Measurements from ENCODE around the gene ARHGAP22.

The ARHGAP22 gene

DNA sequence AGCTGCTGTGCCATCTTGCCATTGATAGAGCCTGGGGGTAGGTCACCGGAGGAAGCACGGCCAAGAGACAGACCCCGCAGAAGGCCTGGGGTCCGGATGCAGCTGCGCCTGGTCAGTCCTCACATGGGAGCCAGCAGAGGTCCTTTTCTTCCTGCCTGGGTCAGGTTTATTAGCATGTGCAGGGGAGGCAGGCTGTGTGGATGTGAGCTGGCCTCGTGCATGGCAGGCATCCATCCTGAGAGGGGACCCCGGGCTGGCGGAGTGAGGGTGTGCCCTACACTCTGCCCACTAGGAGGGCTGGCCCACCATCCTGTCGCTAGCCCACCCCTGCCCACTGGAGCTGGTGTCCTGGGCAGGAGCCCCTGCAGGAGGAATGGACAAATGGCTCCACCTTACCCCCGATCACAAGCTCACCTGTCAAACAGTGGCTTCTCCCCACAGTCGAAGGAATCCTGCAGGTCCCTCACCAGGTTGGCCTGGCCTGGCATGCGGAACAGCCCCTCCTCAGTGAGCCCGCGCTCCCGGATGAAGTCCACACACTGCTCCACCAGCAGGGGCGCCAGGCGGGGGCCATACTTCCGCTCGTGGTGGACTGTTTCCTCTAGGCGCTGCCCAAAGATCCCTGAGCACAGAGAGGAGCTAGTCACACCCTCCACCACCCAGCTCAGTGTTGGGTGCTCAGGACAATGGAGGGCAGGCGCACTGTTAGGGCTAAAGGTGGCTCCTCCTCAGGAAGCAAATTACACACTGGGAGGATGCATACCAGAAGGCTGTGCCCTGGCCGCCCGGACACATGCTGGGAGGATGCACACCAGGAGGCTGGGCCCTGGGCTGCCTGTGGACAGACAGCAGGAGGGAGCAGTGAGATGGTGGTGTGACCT lies 145.4 kb downstream of the ARHGAP22 start:
- no peak for DNase-seq

DNA sequence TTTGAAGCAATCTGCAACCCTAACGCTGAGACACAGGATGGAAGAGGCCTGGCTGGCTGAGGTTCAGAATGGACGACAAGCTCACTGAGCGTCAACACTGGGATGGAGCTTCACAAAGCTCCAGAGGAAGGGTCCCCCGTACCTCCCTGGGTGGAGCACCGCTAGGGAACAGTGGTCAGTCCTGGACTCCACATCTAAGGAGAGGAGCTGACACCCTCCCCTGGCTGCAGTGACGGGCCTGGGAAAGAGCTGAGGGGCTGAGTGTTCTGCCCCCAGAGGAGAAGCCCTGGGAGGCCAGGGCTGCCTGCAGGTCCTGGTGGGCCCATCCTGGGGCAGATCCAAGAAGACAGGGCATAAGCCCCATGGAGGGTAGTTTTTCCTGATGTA lies 146.2 kb downstream of the ARHGAP22 start:
- DNase-seq: no peak

DNA sequence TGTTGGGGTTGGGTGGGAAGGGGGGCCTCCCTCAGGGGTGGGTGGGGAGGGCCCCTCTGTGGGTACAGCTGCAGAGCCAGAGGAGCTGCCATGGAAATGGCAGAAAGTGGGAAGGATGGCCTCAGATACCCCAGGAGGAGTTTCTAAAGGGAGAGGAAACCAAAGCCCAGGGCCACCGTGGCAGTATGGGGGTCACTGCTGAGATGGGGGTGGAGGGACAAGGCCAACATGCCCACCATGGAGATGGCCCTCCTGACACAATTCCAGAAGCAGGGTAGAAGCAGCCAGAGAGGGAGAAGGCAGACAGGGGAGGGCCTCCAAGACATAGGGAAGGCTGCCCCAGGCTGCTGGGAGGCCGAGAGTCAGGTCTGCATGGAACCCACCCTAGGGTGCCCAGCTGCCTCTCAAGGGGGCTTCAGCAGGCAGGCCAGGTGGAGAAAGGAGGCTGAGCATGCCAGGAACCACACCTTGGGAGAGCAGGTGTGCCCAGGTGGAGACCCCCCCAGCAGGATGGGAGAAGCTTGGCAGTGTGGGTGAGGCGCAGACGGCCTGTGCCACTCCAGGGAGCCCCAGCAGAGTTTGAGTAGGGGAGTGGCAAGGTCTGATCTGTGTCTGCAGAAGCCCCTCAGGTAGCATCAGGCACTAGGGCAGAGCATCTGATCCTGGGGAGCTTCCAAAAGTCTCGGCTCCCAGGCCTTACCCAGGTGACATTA lies 146.8 kb downstream of the ARHGAP22 start:
- DNase-seq: no peak

DNA sequence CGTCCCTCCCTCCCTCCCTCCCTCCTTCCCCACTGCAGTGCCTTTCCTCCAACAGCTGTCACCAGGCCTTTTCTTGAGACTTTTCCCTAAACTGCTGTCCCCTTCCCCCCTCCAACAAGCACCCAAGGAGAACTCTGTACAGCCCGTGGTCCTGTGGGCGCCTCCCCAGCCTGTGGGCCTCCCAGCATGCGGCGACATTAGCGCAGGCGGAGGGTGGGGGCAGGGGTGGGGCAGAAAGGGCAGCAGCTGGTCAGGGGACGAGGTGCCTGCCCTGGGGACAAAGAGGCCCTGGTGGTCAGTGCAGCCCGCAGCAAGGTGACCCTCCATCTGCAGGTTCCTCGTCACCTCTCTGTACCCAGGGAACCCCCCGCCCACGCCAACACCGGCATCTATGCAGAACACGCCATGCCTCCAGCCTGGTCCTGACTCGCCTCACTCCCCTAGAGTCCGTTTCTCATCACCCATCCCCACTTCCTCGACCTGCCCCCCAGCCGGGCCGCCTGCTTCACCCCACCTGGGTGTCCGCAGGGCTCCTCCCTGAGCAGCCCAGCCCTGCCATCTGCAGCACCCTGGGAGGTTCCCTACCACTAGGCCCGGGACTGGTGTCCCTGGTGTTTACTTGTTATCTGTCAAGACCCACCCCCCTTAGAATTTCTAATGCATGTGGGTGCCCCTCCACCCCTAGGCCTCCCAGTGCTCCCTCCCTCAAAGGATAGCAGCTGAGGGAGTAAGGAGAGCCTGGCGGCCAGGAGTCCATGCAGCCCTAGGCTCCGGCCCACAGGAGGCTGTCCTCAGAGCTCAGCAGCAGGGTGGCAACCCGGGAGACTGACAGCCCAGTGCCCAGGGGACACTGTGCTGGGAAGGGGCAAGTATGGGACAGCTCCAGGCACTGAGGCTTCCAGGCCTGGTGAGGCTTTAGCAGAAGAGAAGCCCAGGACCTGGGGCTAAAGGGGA lies 147.8 kb downstream of the ARHGAP22 start:
- no peak for DNase-seq

DNA sequence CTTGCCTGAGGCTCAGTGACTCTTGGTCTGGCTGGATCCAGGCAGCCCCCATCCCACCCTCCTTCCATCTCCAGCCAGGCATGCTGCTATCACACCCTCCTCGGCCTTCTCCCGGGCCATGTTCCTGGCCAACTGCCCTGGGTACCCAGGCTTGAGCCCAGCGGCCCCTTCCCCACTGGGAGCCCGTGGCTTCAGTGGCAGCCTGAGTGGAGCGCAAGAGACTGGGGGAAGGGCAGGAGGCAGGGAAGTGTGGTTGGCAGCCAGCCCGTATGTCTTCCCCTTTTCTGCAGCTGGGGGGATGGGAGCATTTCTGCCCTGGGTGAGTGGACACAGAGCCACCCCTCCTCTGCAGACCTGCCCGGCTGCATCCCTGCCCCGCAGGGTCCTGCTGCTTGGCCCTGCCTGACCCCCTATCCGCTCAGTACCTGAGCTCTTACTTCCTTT lies 148.5 kb downstream of the ARHGAP22 start:
- no peak for DNase-seq

DNA sequence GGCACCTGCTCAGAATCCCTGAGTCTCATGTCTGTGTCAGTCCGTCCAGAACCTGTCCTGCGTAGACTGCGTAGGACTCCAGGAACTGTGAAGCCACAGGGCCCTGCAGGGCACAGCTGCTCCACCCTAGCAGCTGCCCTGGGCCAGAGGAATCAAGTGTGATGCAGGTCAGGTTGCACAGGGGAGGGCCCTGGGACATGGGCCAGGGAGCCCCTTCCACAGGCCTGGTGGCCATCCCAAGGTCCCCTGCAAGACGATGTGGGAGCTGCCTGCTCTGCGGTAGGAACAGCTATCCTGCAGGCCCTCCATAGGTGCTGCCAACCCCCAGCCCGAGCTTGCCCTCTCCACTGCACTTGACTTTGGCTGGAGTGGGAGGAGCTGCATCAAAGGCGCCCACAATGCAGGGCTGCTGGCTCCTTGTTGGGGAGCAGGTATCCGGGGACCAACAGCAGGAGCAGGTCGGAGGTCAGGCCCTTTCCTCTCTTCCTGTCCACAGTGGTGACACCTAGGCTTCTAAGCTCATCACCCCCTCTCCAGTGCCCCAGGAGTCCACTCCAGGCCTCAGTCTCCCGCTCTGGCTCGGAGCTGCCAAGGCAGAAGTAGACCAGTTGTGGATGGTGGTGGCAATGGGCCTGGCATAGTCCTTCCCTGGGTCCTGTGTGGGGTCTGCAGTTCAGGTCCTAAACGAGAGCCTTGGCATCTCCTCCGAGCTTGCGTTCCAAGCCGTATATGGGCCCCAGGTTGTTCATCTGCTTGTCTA lies 149.3 kb downstream of the ARHGAP22 start:
- no peak for DNase-seq

DNA sequence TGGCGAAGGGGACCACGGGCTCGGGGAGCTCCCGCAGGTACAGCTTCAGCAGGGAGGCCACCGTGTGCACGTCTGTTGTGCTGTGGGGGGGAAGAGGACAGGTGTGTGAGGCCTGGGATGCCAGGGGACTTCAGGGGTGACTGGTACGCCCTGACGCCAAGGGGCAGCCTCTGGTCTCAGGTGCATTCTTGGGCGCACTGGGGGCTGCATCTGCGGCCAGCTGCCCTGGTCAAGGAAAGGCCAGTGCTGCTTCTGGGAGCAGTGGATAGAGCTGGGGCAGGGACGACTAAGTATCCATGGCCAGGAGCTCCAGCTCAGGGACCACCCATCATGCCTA lies 149.8 kb downstream of the ARHGAP22 start:
- DNase-seq: no peak

DNA sequence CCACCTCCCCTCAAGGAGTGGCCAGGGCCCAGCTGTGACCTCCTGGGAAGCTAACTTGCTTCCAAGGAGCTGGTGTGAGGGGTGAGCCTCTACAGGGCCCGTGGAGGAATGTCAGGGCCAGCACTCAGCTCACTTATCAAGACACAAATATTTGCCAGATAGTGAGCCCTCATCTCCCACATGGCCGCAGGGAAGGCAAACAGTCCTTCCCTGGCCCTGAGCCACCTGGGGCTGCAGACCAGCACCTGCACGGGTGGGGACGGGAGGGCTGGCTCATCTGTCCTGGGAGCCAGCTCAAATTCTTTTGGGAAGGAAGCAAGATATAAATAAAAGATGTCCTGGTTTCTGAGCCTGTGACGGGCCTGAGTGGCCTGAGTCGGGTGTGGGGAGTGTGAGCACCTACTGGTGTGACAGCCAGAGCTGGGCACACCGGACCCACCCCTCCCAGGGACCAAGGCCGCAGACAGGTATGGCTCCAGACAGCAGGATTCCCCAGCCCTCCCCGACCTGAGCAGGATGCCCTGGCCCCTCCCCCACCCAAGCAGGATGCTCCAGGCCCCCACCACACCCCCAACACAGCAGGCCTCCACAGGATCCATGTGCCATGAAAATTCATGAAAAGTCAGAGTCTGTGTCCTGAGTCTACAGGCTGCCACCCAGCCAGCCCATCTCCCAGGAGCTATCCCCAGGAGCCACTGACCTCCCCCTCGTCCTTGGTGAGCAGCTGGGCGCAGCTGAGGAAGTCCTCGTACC lies 150.4 kb downstream of the ARHGAP22 start:
- no peak for DNase-seq

DNA sequence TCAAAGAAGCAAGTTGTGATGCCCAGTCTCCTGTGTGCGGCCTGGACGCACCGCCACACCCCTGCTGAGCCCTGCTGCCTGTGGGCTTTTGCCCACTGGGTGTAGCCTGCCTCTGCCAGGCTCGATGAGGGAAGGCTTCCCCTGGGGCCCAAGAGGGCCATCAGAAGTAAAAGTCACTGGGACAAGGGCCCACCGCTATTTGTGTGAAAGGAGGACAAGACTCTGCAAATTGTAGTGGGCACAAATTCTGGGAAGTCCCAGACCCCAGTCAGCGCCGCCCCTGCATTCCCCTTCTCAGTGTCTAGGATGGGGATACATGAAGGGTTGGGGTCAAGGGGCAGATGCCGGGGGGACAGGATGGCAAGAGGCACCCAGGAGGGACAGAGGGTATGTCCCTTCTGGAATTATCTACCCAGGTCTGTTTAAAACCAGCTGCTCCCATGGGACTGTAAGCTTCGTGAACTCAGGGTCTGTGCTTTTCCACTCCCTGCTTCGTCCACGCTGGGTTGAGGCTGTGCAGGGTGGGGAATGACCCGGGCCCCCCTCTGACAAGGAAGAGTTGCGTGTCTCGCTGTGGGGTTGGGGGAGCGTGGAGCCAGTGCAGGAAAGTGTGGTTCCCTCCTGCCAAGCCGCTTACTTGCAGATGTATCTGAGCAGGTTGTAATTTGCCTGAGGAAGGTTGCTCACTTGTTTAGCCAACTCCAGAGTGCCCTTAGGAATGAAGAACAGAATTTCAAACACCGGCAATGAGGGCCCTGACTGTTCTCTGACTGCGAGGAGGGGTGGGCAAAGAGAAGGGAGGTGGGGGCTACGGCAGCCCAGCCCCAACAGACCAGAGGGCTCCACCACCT lies 151.2 kb downstream of the ARHGAP22 start:
- no peak for DNase-seq

DNA sequence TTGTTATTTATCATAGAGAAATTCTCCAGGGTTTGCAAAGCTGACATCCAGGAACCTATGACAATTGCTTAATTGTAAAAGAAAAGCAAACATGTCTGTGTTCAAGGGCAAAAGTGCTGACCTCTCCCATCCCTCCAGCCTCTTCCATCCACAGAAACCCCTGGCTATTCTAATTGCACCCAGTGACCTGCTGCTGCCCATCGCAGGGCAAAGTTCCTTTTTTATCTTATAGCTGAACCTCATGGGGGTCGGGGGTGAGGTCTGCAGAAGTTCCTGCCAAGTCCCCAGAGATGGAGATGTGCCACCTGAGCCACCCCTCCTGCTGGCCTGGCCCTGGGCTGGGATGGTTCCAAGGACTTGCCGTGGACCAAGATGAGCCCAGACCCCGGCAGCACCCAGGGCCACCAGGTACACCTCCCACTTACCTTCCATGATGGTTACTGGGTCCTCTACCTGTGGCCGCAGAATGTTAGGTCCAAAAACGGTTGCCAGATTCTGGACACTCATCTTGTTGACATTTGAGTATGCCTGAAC lies 151.9 kb downstream of the ARHGAP22 start:
- no peak for DNase-seq

DNA sequence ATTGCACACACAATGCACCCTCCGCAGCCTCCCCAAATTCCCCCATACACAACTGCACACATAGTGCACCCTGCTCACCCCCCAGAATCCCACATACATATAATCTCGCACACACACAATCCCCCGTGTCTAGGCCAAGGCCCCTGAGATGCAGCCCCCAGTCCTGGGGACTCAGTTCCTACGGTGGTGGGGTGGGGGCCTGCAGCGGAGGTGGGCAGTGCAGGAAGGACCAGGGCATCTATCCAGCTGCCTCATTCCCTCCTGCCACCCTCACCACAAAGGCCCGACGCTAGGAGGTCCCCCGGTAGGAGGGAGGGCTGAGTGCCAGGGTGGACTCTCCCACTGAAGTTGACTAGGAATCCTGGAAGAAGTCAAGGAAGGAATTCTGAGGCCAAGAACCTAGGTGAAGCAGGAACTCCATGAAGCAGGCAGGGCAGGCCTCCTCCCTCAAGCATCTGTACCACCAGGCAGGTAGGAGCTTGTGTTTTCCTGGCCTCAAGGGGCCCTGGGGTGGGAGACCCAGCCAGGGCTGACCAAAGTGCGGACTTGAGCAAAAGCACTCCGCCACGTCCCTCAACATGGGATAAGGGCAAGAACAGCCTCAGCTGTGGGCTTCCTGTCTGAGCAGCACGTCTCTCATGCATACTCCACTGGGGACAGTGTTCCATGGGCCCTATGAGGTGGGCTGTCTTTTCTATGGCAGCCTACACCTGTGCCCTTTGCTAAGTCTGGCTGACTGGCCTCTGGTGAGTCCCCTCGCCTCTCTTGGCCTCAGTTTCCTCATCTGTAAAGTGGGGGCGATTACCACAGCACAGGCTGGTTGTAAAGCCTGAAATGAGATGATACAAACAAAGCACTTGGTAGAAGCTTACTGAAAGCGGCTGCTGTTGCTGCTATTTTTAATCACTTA lies 152.6 kb downstream of the ARHGAP22 start:
- DNase-seq: no peak

DNA sequence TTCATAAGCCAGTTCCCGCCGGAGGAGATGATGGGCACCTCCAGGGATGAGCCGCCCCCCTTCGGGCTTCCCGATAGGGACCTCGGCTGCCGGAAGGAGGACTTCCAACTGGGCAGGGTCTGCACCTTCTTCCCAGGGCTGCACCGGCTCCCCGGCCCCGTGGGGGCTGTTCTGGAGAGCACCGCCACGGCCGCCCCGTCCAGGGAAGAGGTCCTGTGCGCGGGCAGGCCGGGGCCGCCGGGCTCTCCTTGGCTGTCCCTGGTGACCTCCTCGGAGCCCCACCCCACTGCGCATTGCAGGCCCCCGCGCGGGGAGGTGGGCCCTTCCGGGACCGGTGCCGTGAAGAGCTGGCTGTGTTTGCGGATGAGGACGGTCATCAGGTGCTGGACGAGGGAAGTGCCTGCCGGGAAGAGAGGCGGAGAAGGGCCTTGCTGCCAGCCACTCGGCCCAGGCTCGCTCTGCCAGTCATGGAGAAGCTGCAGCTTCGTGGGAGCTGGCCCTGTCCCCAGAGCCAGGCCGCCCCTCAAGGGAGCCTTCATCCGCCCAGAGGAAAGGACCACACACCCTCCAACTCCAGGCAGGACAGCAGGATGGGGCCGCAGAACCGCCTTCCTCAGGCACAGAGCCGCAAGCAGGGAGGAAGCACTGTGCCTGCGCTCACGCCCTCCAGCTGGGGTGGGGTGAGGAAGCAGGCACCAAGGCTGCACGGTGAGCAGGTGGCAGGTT lies 154.0 kb downstream of the ARHGAP22 start:
- no peak for DNase-seq

DNA sequence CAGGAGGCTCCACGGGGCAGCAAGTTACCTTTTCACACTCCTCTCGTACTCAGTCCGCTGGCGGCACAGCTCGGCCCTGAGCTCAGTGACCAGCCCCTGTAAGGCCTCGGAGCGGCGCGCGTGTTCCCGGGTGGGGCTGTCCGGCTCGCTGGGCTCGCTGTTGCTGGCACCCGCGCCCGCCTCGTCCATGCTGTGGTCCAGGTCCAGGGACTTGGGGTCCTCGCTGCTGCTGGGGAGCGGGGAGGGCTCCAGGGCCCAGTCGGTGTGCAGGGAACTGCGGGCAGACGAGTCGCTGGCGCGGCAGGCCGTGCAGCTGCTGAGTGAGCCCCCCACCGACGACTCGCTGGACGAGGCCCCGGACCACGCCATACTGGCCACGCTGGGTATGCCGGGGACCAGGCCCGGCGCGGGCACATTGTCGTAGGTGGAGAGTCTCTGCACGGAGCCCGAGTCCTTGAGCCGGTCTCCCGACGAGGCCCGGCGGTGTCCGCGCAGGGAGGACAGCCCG lies 154.6 kb downstream of the ARHGAP22 start:
- no peak for DNase-seq

DNA sequence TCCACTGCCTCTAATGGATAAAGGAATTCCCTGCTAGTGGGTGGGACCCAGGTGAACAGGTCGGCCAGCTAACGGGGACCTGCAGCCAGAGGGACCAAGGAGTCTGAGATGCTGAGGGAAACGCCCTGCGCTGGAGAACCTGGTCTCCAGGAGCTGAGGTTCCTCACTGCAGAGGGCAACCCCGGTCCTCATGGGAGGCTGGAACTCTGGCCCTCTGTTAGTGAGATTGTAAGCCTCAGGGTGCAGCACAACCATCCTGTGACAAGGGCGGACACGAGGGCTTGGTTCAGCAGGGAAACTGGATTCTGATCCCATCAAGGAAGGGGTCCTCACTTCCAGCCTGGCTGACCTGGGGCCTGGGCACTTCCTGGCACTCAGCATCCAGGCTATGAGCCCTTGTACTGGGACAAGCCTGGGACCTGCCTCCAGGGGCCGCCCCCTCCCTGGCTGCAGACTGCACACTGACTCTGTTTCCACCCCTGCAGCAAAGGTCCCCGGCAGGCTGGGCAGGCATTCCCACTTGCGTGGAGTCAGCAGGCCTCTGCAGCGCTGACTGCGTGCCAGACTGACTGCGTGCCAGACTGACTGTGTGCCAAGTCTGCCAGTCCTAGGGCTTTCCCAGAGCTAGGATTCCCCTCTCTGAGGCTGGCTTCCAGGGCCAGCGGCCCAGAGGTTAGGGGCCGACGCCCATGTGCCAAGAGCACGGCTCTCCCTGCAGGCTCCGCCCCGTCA lies 155.2 kb downstream of the ARHGAP22 start:
- DNase-seq: no peak

DNA sequence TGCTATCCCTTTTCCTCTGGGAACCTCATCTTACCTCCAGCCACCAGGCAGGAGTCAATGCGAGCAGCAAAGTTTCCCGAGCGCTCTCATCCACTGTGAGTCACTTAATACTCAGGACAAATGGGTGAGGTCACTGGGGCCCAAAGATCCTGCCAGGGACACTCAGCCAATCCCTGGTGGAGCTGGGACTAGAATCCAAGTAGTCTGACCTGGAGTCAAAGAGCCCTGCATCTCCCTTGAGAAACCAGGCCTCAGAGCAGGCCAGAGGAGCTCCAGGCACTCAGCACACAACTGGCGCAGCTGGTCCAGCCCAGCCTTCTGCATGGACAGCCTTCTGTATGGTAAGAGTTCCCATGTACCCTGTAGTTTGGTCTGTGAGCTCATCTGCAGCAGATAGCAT lies 156.1 kb downstream of the ARHGAP22 start:
- DNase-seq: no peak

DNA sequence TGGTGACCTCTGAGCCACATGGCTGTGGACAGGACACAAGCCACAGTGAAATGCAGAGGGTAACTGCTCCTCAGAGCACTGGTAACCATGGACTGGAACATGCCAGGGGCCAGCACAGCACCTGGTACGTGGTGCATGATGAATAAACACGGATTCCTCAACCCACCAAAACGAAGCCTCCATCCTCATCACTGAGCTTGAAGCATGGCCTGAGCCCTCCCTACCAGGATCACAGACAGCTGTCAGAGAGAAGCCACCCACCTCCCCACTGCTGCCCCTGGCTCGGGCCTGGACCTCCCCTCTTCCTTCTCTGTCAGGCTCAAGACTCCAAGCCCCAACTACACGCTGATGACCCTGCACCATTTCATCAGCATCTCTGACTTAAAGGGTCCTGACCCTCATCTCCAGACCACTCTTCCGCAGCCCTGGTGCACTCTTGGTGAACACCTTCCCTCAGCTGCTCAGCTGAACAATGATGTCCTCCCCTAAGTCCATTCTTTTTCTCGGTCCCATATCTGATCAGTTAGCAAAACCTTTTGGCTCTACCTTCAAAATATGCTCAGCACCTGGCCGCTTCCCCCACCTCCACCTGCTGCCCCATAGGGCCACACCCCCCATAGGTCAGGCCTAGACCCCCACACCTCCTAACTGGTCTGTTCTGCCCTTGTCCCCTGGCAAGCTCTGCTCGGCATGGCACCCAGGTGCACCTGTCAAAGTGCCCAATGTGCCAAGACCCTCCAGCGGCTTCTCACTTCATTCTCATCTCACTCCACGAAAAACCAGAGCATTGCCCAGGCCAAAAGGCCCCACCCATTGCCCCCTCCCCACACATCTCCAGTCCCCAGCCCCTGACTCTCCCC lies 157.3 kb downstream of the ARHGAP22 start:
- DNase-seq: no peak

DNA sequence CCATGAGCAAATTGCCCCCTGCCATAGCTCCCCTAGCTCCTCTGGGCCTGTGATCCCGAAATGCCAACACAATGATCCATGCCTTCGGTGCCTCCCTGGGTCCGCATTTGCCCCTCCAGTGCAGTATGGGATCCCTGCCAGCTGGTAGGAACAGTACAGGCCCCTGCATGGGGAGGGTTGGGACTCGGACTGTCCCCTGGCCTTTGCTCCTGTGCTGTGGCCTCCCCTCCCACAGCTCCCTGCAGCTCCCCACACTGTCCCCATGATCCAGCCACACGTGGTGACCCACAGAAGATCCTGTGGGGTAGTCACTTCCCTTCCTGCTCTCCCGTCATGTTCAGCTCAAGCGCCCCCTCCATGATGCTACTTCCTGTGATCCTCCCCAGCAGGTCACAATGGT lies 158.1 kb downstream of the ARHGAP22 start:
- DNase-seq: no peak

All from stimulated activated CD4-positive, alpha-beta T cell treated with anti-CD3 and anti-CD28 coated beads, Interleukin-4, amount 100 ng/mL, for 4 hours (primary cell).